Endometrial microvascular endothelial cells (primary cell): ENCODE results near the gene IFNL3. TPM values are rescaled to one million over a fixed set of nuclear protein-coding genes. Genes with fewer than 3 reads are reported as not detected.
"Not testable (repeated sequence)": the region's sequence is repeated elsewhere in the genome, so short reads cannot be mapped to it uniquely, and the experiment has no call there.

Source experiments
- in situ Hi-C: cut with HindIII; loops from 2 replicates; pipeline ENCODE4 v1.10.0; 2017; ENCODE audit warnings: low sequenced_read_pairs, low pct_unique_long_range_greater_than_20kb; ENCODE audit errors: inconsistent ontology term
- total RNA-seq: library from RNA; depleted of rRNA; stranded (reverse); fragments of >200 nt; gene quantifications from one replicate; pipeline ENCODE4 v1.2.3, GENCODE V29; 2015; ENCODE audit errors: inconsistent ontology term

IFNL3 gene
- total RNA-seq, 1 donor from 2014 or later = not detected

DNA sequence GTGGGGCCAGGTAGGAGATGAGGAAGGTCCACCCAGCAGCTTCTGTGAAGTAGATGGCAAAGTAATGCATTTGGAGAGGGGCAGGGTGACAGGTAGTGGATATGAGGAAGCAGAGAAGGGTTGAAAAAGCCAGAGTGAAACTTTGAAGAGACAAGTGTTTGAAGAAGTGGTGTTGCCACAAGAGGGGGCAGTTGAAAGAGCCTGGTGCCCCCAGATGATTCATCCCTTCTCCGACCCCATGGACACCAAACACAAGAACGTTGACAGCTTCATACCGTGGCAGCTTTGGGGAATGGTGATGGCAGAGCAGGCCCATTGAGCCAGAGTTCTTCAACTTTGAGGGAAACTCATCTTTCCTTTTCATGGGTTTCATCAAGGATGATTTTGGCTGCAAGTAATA is 19.9 kb downstream of the IFNL3 start:
- in situ Hi-C loops = no loop called here

DNA sequence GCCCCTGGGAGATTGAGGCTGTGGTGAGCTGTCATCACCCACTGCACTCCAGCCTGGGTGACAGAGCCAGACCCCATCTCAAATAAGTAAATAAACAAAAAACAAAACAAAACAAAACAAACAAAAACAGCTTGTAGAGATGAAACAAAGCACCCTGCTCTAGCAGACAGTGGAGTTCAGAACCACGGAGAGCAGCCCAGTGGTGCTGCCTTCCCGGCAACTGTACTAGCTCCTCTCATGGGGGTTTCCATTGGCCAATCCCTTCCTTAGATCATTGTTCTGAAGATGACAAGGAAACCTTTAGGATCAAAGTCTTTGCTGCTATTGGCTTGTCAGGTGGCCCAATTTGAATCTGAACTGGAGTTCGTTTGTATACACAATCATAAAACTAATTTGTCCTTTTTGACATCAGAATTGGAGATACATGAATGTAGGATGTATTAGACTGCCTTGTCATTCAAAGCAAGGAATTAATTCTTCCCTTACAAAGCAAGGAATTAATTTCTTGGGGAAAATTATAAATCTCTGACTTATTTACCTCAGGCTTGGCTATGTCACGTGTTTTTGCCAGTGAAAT is 21.0 kb downstream of the IFNL3 start:
- in situ Hi-C loops = no loop called here

DNA sequence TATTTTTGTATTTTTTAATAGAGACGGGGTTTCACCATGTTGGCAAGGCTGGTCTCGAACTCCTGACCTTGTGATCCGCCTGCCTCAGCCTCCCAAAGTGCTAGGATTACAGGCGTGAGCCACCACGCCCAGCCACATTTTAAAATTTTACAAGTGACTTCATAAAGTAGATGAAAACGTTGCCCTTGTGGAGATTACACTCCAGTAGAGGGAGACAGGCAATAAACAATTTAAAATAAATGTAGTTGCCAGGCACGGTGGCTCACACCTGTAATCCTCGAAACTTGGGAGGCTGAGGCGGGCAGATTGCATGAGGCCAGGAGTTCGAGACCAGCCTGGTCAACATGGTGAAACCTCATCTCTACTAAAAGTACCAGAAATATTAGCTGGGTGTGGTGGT is 25.7 kb downstream of the IFNL3 start:
- in situ Hi-C loops = not testable (repeated sequence)

DNA sequence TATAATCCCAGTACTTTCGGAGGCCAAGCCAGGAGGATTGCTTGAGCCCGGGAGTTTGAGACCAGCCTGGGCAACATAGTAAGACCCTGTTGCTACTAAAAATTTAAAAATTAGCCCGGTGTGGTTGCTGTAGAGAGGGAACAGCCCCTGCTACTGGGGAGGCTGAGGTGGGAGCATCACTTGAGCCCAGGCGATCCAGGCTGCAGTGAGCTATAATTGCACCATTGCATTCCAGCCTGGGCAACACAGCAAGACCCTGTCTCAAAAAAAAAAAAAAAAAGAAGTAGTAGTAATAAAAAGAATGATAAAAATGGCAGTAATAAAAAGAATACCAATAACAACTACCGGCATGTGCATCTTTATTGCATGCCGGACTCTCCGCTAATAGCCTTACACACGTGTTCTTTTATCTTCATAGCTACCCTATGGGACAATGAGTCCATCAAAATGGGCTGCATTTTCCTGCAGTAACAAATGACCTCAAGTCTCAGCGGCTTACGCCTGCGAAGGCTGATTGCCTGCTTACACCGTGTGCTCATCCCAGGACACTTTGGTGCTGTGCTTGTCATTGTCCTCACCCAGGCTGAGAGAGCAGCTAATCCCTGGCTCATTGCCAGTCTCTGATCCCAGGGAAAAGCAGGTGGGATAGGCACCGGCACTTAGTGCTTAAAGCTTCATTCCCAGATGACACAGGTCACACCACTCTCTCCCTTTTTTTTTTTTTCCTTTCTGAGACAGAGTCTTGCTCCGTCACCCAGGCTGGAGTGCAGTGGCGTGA is 26.4 kb downstream of the IFNL3 start:
- in situ Hi-C loops = no loop called here

DNA sequence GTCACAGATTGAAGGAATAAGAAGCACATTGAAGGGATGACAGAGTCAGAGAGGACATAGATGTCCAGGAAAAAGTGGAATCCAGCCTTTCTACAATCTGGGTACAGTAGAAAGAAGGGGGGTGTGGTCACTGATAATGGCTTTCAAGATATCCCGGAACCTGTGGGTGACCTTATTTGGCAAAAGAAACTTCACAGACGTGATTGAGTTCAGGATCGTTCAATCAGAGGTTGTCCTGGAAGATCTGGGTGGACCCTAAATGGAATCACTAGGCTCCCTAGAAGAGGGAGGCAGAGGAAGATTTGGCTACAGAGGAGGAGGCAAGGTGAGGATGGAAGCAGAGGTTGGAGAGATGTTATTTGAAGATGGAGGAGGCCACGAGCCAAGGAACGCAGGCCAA is 27.7 kb downstream of the IFNL3 start:
- in situ Hi-C loops = no loop called here

DNA sequence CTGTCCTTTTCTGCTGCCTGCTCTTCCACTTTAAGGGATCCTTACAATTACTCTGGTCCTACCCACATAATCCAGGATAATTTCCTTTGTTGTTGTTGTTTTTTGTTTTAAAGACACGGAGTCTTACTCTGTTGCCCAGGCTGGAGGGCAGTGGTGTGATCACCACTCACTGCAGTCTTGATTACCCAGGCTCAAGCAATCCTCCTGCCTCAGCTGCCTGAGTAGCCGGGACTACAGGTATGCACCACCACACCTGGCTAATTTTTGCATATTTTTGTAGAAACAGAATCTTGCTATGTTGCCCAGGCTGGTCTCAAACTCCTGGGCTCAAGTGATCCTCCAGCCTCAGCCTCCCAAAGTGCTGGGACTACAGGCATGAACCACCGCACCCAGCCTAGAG is 29.5 kb downstream of the IFNL3 start:
- in situ Hi-C loops = not testable (repeated sequence)

DNA sequence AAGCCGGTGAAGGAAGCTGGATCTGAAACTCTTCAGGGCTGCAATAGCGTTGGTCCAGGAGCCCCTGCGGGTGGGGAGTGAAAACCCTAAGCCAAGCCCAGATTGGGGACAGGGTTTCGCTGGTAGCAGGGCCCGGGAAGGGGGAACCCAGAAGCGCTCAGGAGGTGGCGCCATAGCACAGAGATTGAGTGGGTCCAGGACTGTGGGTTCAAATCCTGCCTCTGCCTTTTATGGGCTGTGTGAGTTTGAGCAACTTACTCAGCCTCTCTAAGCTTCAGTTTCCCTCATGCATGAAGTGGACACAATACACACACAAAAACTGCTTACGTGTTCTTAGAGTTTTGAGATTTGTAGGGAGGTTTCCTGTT is 32.4 kb downstream of the IFNL3 start:
- in situ Hi-C loops = no loop called here

DNA sequence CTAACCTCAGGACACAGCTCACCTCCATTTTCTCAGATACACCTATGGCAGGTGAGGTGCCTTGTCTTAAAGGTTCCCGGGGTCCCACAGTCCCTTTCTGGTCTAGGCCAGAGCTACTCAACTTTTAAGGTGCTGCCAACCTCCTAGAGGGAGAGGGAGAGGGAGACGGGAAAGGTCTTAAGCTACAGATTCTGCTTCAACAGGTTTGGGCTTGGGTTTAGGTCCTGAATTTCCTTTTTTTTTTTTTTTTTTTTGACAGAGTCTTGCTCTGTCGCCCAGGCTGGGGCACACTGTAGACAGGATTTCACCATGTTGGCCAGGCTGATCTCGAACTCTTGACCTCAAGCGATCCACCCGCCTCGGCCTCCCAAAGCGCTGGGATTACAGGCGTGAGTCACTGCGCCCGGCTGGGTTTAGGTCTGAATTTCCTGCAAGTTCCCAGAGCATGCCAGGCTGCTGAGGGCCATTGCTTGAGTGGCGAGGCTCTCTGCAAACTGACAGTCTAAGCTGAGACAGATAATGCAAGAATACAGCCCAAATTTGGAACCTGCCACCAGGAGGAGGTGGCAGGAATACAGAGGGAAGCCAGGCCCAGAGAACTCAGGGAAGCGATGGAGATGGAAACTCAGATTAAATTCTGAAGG is 33.0 kb downstream of the IFNL3 start:
- in situ Hi-C loops = no loop called here

DNA sequence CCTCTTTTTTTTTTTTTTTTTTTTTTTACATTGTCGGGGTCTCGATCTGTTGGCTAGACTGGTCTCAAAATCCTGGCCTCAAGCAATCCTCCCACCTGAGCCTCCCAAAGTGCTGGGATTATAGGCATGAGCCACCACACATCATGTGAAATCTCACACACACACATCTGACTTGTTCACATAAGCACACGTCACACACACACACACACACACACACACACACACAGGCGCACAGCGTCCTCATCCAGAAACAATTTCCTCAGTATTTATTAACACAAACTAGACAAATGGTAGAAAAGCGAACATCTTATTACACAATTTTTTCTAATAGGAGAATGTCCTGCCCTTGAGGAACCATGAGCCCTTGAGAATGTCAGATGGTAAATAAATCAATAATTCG is 35.6 kb downstream of the IFNL3 start:
- in situ Hi-C loops = no loop called here

DNA sequence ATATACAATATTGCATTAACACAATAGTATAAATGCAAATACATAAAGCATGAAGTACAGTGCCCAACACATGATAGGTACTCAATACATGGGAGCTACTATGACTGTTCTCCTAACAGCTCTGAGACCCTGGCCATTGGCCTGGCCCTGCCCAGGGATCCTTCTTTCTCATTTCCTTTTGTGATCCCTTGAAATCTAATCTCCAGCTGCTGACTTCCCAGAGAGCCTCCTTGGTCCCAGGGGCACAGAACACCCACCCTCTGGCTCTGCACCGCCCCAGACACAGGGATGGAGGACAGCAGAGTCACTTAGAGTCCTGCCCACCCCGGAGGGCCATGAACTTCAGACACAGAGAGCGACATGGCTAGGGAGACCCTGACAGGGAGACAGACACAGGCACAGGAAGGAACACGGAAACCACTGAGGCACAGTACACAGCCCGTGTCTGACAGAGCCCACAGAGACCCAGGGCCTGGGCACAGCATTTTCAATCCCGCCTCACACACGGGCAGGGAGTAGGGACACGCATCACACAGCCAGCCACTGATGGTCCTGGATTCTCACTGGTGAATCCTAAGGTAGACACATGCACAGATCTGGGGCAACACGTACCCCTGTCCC is 36.5 kb downstream of the IFNL3 start:
- in situ Hi-C loops = no loop called here

DNA sequence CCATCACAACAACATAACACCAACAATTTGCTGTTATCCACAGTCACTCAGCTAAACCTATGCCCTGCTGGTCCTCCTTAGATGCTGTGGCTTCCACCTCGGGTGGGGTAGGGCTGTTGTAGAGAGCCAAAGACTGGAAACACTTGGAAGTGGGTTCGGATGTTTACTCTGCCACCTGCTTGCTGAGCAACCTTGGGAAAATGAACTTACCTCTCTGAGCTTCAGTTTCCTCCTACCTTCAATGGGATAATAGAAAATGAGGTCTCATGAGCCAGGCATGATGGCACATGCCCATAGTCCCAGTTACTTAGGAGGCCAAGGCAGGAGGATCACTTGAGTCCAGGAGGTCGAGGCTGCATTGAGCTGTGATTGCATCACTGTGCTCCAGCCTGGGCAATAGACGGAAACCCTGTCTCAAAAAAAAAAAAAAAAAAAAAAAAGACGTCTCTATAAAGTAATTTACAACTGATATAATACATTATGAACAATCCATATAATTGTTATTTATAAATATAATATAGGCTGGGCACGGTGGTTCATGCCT is 37.4 kb downstream of the IFNL3 start:
- in situ Hi-C loops = no loop called here

DNA sequence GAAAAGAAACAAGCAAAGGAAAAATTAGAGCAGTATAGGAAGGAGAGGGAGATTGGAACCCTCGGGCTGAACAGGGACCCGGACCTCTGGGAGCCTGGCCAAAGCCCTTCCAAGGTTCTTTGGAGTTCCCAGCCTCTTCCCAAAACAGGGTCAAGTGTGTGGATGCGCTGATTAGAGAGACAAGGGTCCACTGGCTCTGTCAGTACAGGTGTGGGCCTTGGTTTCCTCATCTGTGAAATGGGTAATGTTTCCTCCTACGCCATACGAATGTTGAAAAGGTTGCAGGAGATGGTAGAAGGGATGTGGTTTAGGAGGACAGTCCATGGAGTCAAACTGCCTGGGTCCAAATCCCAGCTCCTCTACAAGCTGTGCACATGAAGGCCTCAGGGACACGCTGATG is 38.7 kb downstream of the IFNL3 start:
- in situ Hi-C loops = no loop called here

DNA sequence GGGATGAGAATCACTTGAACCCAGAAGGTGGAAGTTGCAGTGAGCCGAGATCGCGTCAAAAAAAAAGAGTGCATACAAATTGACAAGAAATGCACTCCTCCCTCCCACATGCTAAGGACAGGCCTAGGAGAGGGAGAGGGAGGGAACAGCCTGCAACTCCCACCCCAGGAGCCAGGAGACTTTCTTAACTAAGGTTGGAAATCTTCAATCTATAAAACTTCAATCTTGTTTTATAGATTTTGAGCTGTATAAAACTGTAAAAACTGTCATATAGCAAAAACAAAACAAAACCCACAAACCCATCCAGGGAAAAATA is 39.4 kb downstream of the IFNL3 start:
- in situ Hi-C loops = no loop called here

DNA sequence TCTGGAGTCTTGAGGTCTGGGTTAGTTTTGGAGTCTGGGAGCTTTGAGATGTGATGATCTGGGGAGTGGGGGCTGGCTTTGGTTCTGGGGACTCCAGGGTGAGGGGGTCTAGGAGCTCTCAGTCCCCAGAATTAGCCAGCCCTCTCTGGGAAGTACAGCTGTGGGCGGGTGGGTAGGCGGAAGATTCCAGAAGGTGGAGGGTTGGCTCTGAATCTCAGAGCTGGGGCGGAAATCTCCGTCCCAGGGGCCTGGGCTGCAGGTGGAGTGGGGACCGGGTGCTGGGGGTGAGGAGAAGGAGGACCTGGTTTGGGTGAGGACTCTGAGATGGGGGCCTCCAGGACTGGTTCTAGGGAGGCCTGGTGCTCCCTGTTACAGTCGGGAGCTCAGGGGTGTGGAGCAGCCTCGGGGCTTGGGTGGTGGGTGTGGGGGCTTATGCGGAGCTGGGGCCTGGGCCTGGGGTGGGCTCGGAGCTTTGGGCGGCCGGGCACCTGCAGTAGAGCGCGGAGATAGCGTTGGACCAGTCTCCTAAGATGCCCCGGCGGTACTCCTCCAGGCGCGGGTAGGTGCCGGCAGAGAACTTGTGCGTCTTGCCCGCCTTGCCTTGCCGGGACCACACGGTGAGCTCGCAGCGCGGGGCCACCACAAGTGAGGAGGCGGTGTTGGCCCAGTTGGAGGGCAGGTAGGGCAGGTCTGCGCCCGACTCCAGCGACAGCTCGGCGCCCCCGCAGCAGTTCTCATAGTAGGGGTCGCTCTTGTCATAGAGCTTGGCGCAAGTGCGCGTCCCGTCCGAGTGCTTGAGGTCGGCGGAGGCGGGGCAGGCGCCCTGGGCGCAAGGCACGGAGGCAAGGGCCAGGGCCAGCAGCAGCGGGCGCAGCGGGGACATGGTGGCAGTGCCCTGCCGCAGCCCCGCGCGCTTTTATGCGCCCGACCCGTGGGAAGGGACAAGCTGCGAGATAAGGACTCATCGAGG is 41.1 kb downstream of the IFNL3 start, which contains the start of gene SYCN:
Gene SYCN, minus strand, starts transcription at position 892 of the 970 bp plus-strand sequence. Its CDS starts 9 bp downstream, at position 883.
- in situ Hi-C loops = no loop called here

DNA sequence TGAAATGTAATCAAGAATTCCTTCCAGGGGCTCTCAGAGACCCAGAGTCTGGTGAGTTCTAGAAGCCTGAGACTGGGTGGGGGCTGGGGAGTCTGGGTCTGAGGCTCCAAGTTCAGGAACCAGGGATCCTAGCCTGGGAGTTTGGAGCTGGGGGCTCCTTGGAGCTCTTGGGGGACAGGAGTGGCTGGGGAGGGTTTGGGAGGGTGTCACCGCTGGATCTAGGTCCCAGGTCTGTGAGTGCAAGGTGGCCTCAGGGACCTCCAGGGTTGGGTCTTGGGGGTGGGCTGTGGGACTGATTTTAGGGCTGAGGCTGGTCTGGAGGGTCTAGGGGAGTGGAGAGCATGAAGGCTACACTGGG is 41.8 kb downstream of the IFNL3 start:
- in situ Hi-C loops = no loop called here

DNA sequence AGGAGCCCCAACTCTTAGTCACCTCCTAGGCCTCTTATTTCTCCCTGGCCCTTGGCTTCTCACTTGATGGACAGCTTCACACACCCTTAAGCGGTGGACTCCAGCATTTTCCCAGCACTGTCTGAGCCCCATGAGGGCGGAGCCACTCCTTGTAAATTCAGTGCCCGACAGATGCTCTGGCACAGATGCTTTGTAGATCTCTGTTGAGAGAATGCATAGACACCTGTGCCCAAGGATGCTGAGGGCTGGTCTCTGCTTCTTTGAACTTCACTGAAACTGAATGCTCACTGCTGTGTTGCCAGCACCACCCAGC is 44.0 kb downstream of the IFNL3 start:
- in situ Hi-C loops = no loop called here

DNA sequence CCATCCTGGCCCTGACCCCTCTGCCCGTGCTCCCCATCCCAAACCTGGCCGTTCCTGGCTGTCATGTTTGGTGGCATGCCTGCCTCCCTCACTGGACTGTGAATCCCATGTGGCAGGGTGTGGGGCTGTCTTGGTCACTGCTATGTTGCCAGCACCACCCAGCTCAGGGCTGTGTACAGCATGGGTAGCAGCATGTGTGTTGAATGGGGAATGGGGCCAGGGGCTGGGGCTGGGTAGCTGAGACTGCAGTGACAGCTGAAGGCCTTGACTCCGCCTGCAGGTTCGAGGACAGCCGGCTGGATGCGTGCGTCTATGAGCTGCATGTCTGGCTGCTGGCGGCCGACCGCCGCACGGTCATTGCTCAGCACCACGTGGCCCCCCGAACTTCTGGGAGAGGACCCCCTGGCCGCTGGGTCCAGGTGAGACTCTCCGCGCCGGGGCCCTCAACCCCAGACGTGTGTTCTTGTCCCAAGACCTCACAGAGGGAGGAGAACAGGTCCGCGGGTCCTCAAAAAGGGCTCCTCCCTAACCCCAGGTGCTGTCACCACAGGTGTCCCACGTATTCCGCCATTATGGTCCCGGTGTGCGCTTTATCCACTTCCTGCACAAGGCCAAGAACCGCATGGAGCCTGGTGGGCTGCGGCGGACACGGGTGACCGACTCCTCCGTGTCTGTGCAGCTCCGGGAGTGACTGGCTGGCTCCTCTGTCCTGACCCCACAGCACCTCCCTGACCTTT is 44.6 kb downstream of the IFNL3 start:
- in situ Hi-C loops = no loop called here

DNA sequence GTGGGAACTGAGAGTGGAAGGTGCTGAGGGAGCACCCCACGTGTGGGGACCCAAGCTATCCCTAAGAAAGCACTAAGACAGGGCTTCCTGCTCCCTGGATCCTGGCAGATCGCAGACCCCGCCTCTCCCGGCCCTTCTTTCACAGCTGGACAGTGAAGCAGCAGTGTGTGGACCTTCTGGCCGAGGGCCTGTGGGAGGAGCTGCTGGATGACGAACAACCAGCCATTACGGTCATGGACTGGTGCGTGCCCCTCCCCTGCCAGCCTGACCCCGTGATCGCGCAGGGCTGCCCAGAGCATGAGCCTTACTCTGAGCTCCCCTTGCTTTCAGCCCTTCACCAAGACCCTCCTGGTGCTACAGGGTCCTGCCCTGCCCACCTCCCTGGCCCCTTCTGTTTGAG is 45.8 kb downstream of the IFNL3 start:
- in situ Hi-C loops = no loop called here
